ENCODE measurements around the gene SEMG2.

SEMG2 gene

DNA sequence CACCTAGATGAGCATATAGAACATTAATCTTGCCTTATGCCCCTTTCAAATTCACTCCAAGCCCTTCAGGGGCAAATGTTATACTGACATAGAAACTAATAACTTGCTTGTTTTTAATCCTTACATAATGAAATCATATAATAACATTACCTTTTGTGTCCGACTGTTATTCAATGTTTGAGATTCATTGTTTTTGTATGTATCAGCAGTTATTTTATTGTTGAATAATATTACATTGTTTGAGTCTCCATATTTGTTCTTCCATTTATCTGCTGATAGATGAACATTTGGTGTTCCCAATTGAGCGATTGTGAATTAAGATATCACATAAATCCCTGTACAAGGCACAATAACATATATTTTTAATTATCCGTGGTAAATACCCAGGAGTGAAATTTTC is 8.3 kb upstream of the SEMG2 start:
- H3K4me1 ChIP-seq (ENCODE audit: low read length): no peaks in the 10 kb centered on the region
- no peak overlapping the region for H3K9ac ChIP-seq (ENCODE audit: low read length)
- no peaks in the 10 kb centered on the region for H3F3A ChIP-seq (ENCODE audit: insufficient read depth, low read length)
- no peak overlapping the region for H3K4me2 ChIP-seq (ENCODE audit: low read depth, low read length)
- H3K9me3 ChIP-seq (replicated peaks; ENCODE audit: insufficient read depth, low read length): no peaks in the 10 kb centered on the region
- H4K20me1 ChIP-seq (ENCODE audit: insufficient read depth, low read length): no peaks in the 10 kb centered on the region
- no peaks in the 10 kb centered on the region for H3K9me2 ChIP-seq (replicated peaks; ENCODE audit: insufficient read depth, low read length)
- H3K27me3 ChIP-seq (replicated peaks; ENCODE audit: insufficient read depth, low read length): no peaks in the 10 kb centered on the region
- H3K27ac ChIP-seq (ENCODE audit: low read length): no peak overlapping the region
- H2AFZ ChIP-seq (ENCODE audit: low read length): no peak overlapping the region
- H3K4me3 ChIP-seq (ENCODE audit: low read length): no peak overlapping the region
- no peak for DNase-seq
- TF ChIP-seq EZH2phosphoT487 (IDR thresholded peaks at IDR 0.05; ENCODE audit: low read length): no peak
- TF ChIP-seq EZH2 (optimal IDR thresholded peaks at IDR 0.05; ENCODE audit: low read depth, low read length): no peak
- TF ChIP-seq, protein P1, sequence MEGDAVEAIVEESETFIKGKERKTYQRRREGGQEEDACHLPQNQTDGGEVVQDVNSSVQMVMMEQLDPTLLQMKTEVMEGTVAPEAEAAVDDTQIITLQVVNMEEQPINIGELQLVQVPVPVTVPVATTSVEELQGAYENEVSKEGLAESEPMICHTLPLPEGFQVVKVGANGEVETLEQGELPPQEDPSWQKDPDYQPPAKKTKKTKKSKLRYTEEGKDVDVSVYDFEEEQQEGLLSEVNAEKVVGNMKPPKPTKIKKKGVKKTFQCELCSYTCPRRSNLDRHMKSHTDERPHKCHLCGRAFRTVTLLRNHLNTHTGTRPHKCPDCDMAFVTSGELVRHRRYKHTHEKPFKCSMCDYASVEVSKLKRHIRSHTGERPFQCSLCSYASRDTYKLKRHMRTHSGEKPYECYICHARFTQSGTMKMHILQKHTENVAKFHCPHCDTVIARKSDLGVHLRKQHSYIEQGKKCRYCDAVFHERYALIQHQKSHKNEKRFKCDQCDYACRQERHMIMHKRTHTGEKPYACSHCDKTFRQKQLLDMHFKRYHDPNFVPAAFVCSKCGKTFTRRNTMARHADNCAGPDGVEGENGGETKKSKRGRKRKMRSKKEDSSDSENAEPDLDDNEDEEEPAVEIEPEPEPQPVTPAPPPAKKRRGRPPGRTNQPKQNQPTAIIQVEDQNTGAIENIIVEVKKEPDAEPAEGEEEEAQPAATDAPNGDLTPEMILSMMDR (IDR thresholded peaks at IDR 0.05; ENCODE audit: low read length): no peak
- no peaks in the 10 kb centered on the region for H3K36me3 ChIP-seq (replicated peaks; ENCODE audit: insufficient read depth, low read length)
- H3K79me2 ChIP-seq (ENCODE audit: low read length): no peaks in the 10 kb centered on the region

DNA sequence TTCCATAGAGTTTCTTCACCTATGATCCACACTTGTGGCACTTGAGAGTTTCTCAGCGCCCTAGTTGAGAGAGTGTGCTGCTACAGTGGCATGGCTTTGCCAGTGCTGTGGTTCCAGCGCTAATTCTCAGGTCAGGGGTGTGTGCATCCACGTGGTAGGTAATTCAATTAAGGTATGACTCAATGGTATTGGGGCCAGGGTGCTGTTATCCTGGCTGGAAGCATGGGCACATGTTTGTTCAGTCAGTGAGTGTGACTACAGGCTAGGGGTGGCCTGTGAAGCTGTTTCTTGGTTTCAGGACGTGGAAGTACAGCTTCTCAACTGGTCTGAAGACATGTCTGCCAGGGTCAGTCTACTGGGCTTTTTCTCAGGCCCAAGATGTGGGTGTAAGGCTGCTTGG is 3.0 kb upstream of the SEMG2 start:
- Histone ChIP-seq H3K4me2 (ENCODE audit: low read depth, low read length) (no peak overlapping the region), H3K27ac (ENCODE audit: low read length) (no peak overlapping the region), H3K79me2 (ENCODE audit: low read length) (no peaks in the 10 kb centered on the region), H4K20me1 (ENCODE audit: insufficient read depth, low read length) (no peaks in the 10 kb centered on the region), H2AFZ (ENCODE audit: low read length) (no peak overlapping the region), H3K9ac (ENCODE audit: low read length) (no peak overlapping the region), H3K9me3 (replicated peaks; ENCODE audit: insufficient read depth, low read length) (no peaks in the 10 kb centered on the region), H3K27me3 (replicated peaks; ENCODE audit: insufficient read depth, low read length) (no peaks in the 10 kb centered on the region), H3K4me1 (ENCODE audit: low read length) (no peaks in the 10 kb centered on the region), H3K4me3 (ENCODE audit: low read length) (no peak overlapping the region), H3K9me2 (replicated peaks; ENCODE audit: insufficient read depth, low read length) (no peaks in the 10 kb centered on the region), H3F3A (ENCODE audit: insufficient read depth, low read length) (no peaks in the 10 kb centered on the region), H3K36me3 (replicated peaks; ENCODE audit: insufficient read depth, low read length) (no peaks in the 10 kb centered on the region)
- DNase-seq: no peak
- TF ChIP-seq, protein P1 (IDR thresholded peaks at IDR 0.05; ENCODE audit: low read length): no peak
- TF ChIP-seq EZH2phosphoT487 (IDR thresholded peaks at IDR 0.05; ENCODE audit: low read length) (no peak), EZH2 (optimal IDR thresholded peaks at IDR 0.05; ENCODE audit: low read depth, low read length) (no peak)

DNA sequence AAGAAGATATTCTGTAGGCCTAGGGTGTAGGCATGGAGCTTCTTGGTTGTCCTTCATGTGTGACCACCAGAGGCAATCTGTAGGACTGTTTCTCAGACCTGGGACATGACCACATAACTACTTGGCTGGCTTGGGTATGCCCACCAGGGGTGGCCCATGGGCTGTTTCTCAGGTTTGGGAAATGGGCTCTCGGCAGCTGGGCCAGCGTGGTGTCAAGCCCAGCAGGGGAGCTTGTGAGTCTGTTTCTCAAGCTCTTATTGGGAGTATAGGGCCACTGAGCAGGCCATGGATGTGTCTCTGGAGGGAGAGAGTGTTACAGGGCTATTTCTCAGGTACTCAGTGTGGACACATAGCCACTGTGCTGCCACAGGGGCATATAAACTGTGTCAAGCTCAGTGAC is 2.5 kb upstream of the SEMG2 start:
- no peak overlapping the region for H3K4me2 ChIP-seq (ENCODE audit: low read depth, low read length)
- H3K4me1 ChIP-seq (ENCODE audit: low read length): no peaks in the 10 kb centered on the region
- no peaks in the 10 kb centered on the region for H3K79me2 ChIP-seq (ENCODE audit: low read length)
- H4K20me1 ChIP-seq (ENCODE audit: insufficient read depth, low read length): no peaks in the 10 kb centered on the region
- TF ChIP-seq EZH2 (optimal IDR thresholded peaks at IDR 0.05; ENCODE audit: low read depth, low read length) (no peak), EZH2phosphoT487 (IDR thresholded peaks at IDR 0.05; ENCODE audit: low read length) (no peak)
- TF ChIP-seq, protein P1 (IDR thresholded peaks at IDR 0.05; ENCODE audit: low read length): no peak
- no peaks in the 10 kb centered on the region for H3K9me3 ChIP-seq (replicated peaks; ENCODE audit: insufficient read depth, low read length)
- no peak overlapping the region for H3K4me3 ChIP-seq (ENCODE audit: low read length)
- no peaks in the 10 kb centered on the region for H3K27me3 ChIP-seq (replicated peaks; ENCODE audit: insufficient read depth, low read length)
- no peaks in the 10 kb centered on the region for H3K9me2 ChIP-seq (replicated peaks; ENCODE audit: insufficient read depth, low read length)
- no peak overlapping the region for H3K27ac ChIP-seq (ENCODE audit: low read length)
- no peak overlapping the region for H2AFZ ChIP-seq (ENCODE audit: low read length)
- H3K36me3 ChIP-seq (replicated peaks; ENCODE audit: insufficient read depth, low read length): no peaks in the 10 kb centered on the region
- H3F3A ChIP-seq (ENCODE audit: insufficient read depth, low read length): no peaks in the 10 kb centered on the region
- no peak for DNase-seq
- H3K9ac ChIP-seq (ENCODE audit: low read length): no peak overlapping the region

Data from MM.1S (cell line).